OCI-LY7 (cell line): ENCODE data around the gene CCR5. TPM values are rescaled to one million over a fixed set of nuclear protein-coding genes. Genes with fewer than 3 reads are reported as not detected.

Experiments used
- BruUV-seq: library from RNA; stranded (reverse); fragments of 400-500 nt; replicated peaks from 2 replicates; lab custom pipeline; 2021; lab: Mats Ljungman, UMichigan
- CTCF ChIA-PET: fragments of 300-600 bp; sonication (Branson Sonifier 250); formaldehyde crosslinking; loops from one replicate; lab custom pipeline; 2022; ENCODE audit warnings: antibody characterized with exemption; ENCODE audit not compliant: unreplicated experiment; lab: Charles Lee
- POLR2A ChIA-PET: fragments of 300-600 bp; sonication (Branson Sonifier 250); formaldehyde crosslinking; loops from one replicate; lab custom pipeline; 2022; ENCODE audit warnings: antibody characterized with exemption; lab: Charles Lee
- DNase-seq: peaks from one replicate; pipeline ENCODE4 v3.0.0-alpha.2; 2015; ENCODE audit warnings: low spot score
- H2AFZ ChIP-seq: fragments of 200-600 bp; sonication (generic), shearing (Covaris generic); 2 replicates; pipeline ENCODE4 v1.6.1; 2014; ENCODE audit warnings: mild to moderate bottlenecking, antibody characterized with exemption, low read length, moderate library complexity
- H3K27ac ChIP-seq: fragments of 200-600 bp; sonication (generic); 2 replicates; pipeline ENCODE4 v1.5.1; 2014; ENCODE audit warnings: mixed run types, low read depth, mild to moderate bottlenecking, moderate library complexity, low read length, inconsistent platforms; ENCODE audit not compliant: poor library complexity, severe bottlenecking
- H3K36me3 ChIP-seq: fragments of 200-600 bp; sonication (generic); 2 replicates; pipeline ENCODE4 v1.6.1; 2014; ENCODE audit warnings: mild to moderate bottlenecking, antibody characterized with exemption, low read length, moderate library complexity, mixed read lengths; ENCODE audit not compliant: insufficient read depth
- H3K4me1 ChIP-seq: fragments of 200-600 bp; sonication (generic); 2 replicates; pipeline ENCODE4 v1.5.1; 2014; ENCODE audit warnings: mild to moderate bottlenecking, low read length; ENCODE audit not compliant: insufficient read depth, poor library complexity, severe bottlenecking
- H3K4me2 ChIP-seq: fragments of 200-600 bp; sonication (generic); 2 replicates; pipeline ENCODE4 v1.6.1; 2014; ENCODE audit warnings: mild to moderate bottlenecking, low read length
- H3K4me3 ChIP-seq: fragments of 200-600 bp; sonication (generic); 2 replicates; pipeline ENCODE4 v1.5.1; 2014; ENCODE audit warnings: mild to moderate bottlenecking, low read depth, low read length; ENCODE audit not compliant: poor library complexity, severe bottlenecking
- H3K79me2 ChIP-seq: fragments of 200-600 bp; sonication (generic); 2 replicates; pipeline ENCODE4 v1.6.1; 2016; ENCODE audit warnings: low read depth, mild to moderate bottlenecking, low read length, moderate library complexity, mixed read lengths; ENCODE audit not compliant: insufficient read depth
- H3K9me2 ChIP-seq: fragments of 200-600 bp; sonication (generic); 2 replicates; pipeline ENCODE4 v1.6.1; 2016; ENCODE audit warnings: mild to moderate bottlenecking, low read length, mixed read lengths; ENCODE audit not compliant: insufficient read depth
- H3K9me3 ChIP-seq: fragments of 200-600 bp; sonication (generic); 2 replicates; pipeline ENCODE4 v1.6.1; 2014; ENCODE audit warnings: mild to moderate bottlenecking, mixed run types, low read length, mixed read lengths
- H4K20me1 ChIP-seq: fragments of 200-600 bp; sonication (generic); 2 replicates; pipeline ENCODE4 v1.6.1; 2014; ENCODE audit warnings: mild to moderate bottlenecking, antibody characterized with exemption, low read length, moderate library complexity, mixed read lengths; ENCODE audit not compliant: insufficient read depth
- CTCF ChIP-seq: fragments of 200-600 bp; sonication (generic); conservative IDR thresholded peaks from 2 replicates; pipeline ENCODE4 v1.5.1; 2014; ENCODE audit warnings: mild to moderate bottlenecking, antibody characterized with exemption, low read length, moderate library complexity, mixed read lengths
- EZH2phosphoT487 ChIP-seq: fragments of 200-600 bp; sonication (generic); IDR thresholded peaks from 2 replicates; pipeline ENCODE4 v1.6.1; 2018; ENCODE audit warnings: low read depth, borderline replicate concordance, mild to moderate bottlenecking, mixed run types, antibody characterized with exemption, low read length, moderate library complexity, mixed read lengths
- intact Hi-C: fragments of 100-400 bp; cut with micrococcal nuclease; formaldehyde crosslinking; loops from one replicate; pipeline ENCODE4 v1.10.0; 2022; ENCODE audit not compliant: unreplicated experiment
- total RNA-seq, 2 experiments: library from RNA; depleted of rRNA in 1 of 2; stranded (reverse); fragments of >200 nt in 1 of 2; shearing (Covaris generic) in 1 of 2; gene quantifications; 2 replicates each; pipeline ENCODE4 v1.2.3, GENCODE V29; 2014 to 2022

CCR5 gene
- total RNA-seq, 2 experiments from 2014 or later: not detected

GRCh38 chr3:46353090-46353489, 17.7 kb upstream of the CCR5 start:
- no peak overlapping the region for H2AFZ ChIP-seq
- no peaks in the 10 kb centered on the region for H3K36me3 ChIP-seq
- no peak overlapping the region for H3K4me3 ChIP-seq
- no peaks in the 10 kb centered on the region for H4K20me1 ChIP-seq
- H3K9me2 ChIP-seq: no peaks in the 10 kb centered on the region
- BruUV-seq: no TSS peak
- no peak overlapping the region for H3K4me2 ChIP-seq
- no peak overlapping the region for H3K27ac ChIP-seq
- CTCF ChIA-PET: no interaction called here
- peaks cover 9% of the 10 kb centered on the region for H3K4me1 ChIP-seq
- no peak for TF ChIP-seq CTCF
- no peak for TF ChIP-seq EZH2phosphoT487
- DNase-seq: no peak
- no peaks in the 10 kb centered on the region for H3K9me3 ChIP-seq
- intact Hi-C loops: no loop called here
- POLR2A ChIA-PET: interaction anchor here (0.7 kb wide), 1 partner anchor 58 kb away, joined by 5 read pairs; no protein-coding TSS in a partner anchor
- H3K79me2 ChIP-seq: no peaks in the 10 kb centered on the region

DNA sequence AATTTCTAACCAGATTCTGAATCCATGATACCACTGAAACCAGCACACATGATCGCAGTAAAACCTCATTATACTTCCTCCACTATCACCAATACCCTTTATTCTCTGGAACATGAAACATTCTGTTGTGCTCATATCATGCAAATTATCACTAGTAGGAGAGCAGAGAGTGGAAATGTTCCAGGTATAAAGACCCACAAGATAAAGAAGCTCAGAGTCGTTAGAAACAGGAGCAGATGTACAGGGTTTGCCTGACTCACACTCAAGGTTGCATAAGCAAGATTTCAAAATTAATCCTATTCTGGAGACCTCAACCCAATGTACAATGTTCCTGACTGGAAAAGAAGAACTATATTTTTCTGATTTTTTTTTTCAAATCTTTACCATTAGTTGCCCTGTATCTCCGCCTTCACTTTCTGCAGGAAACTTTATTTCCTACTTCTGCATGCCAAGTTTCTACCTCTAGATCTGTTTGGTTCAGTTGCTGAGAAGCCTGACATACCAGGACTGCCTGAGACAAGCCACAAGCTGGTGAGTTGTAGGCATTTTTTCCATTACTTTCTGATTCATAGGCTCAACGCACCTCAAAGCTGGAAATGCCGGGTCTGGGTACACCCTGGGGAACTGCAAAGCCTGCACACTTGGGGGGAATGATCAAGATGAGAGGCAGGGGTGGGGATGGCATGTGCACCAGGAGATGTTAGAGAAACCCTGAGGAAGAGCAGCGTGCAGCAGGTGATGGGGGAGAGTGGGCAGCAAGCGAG, 16.9 kb upstream of the CCR5 start, which contains the start of gene CCR2:
CCR2 (plus strand) TSS at position 465 of the 764 bp plus-strand sequence. CDS start 3,417 bp downstream, outside the sequence.
- Histone ChIP-seq H3K4me1 (peaks cover 9% of the 10 kb centered on the region), H3K27ac (no peak within 1 kb of the TSS), H3K9me2 (no peaks in the 10 kb centered on the region), H3K79me2 (no peaks in the 10 kb centered on the region), H3K4me2 (no peak within 1 kb of the TSS), H4K20me1 (no peaks in the 10 kb centered on the region), H3K9me3 (no peaks in the 10 kb centered on the region), H3K4me3 (no peak within 1 kb of the TSS), H3K36me3 (no peaks in the 10 kb centered on the region), H2AFZ (no peak within 1 kb of the TSS)
- TF ChIP-seq CTCF (no peak), EZH2phosphoT487 (no peak)
- BruUV-seq: no TSS peak
- POLR2A ChIA-PET: interaction anchor here (0.7 kb wide), 2 partner anchors 58 to 242 kb away, joined by 3 to 5 read pairs; no protein-coding TSS in a partner anchor
- intact Hi-C loops: no loop called here
- CTCF ChIA-PET: no interaction called here
- no peak for DNase-seq

DNA sequence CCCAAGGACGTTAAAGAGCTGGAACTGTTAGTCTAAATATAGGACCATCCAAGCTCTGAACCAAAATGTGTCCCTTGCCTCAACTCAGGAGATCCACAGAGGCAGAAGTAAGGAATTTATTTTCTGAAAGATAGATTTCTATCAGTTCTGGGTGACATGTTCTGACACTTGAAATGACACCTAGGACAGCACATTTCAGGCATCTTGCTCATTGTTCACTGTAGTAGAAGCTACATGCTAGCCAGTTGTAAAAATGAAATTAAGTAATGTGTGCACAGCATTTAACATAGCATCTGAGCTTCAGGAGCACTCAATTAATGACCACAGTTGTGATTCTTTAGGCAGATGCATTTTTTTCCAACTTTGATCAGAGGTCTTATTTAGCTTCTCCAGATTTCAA, 16.3 kb upstream of the CCR5 start:
- Histone ChIP-seq H4K20me1 (no peaks in the 10 kb centered on the region), H3K9me3 (no peaks in the 10 kb centered on the region), H3K27ac (no peak overlapping the region), H3K4me2 (no peak overlapping the region), H3K9me2 (no peaks in the 10 kb centered on the region), H3K4me1 (peaks cover 9% of the 10 kb centered on the region), H2AFZ (no peak overlapping the region), H3K36me3 (no peaks in the 10 kb centered on the region), H3K4me3 (no peak overlapping the region), H3K79me2 (no peaks in the 10 kb centered on the region)
- CTCF ChIA-PET: no interaction called here
- BruUV-seq: no TSS peak
- intact Hi-C loops: no loop called here
- TF ChIP-seq CTCF (no peak), EZH2phosphoT487 (no peak)
- POLR2A ChIA-PET: interaction anchor here (0.7 kb wide), 1 partner anchor 242 kb away, joined by 3 read pairs; no protein-coding TSS in a partner anchor
- DNase-seq: no peak
